Activated CD8-positive, alpha-beta T cell treated with anti-CD3 and anti-CD28 coated beads, Interleukin-2, amount 10 ng/mL, durations not matched to agents 7 days and 5 days (primary cell): ENCODE measurements around the gene CACNA2D4. TPM values are rescaled to one million over a fixed set of nuclear protein-coding genes. Genes with fewer than 3 reads are reported as not detected.

Source experiments
- ATAC-seq: fragments of 150-1000 bp; cut with Tn5 transposase; one replicate; pipeline ENCODE4 v1.10.0; 2021; ENCODE audit warnings: moderate library complexity
- CTCF ChIA-PET: fragments of 350-600 bp; sonication (Branson Sonifier 250); formaldehyde crosslinking; loops from one replicate; lab custom pipeline; 2021; ENCODE audit warnings: antibody characterized with exemption; lab: Charles Lee
- POLR2A ChIA-PET: fragments of 350-600 bp; sonication (Branson Sonifier 250); formaldehyde crosslinking; loops from one replicate; lab custom pipeline; 2021; ENCODE audit warnings: antibody characterized with exemption; lab: Charles Lee
- DNase-seq: peaks from one replicate; pipeline ENCODE4 v3.0.0-alpha.2; 2020
- H3K27ac Mint-ChIP-seq: one replicate; pipeline ENCODE4 v1.8.0; 2021; ENCODE audit warnings: mild to moderate bottlenecking, mixed read lengths
- H3K27me3 Mint-ChIP-seq: one replicate; pipeline ENCODE4 v1.8.0; 2021; ENCODE audit warnings: low read depth, mixed read lengths
- H3K36me3 Mint-ChIP-seq: one replicate; pipeline ENCODE4 v1.8.0; 2021; ENCODE audit warnings: low read depth, mixed read lengths
- H3K4me1 Mint-ChIP-seq: one replicate; pipeline ENCODE4 v1.8.0; 2021; ENCODE audit warnings: low read depth, mixed read lengths
- H3K4me3 Mint-ChIP-seq: one replicate; pipeline ENCODE4 v1.8.0; 2021; ENCODE audit warnings: mild to moderate bottlenecking, mixed read lengths
- H3K9me3 Mint-ChIP-seq: one replicate; pipeline ENCODE4 v1.8.0; 2022; ENCODE audit warnings: mixed read lengths; ENCODE audit not compliant: insufficient read depth
- total RNA-seq, 2 experiments: library from RNA; stranded (reverse); gene quantifications; one replicate each; pipeline ENCODE4 v1.2.3, GENCODE V29; 2021

CACNA2D4 gene
- total RNA-seq, 2 experiments from 2014 or later, result 6.8 to 7.0 TPM

DNA sequence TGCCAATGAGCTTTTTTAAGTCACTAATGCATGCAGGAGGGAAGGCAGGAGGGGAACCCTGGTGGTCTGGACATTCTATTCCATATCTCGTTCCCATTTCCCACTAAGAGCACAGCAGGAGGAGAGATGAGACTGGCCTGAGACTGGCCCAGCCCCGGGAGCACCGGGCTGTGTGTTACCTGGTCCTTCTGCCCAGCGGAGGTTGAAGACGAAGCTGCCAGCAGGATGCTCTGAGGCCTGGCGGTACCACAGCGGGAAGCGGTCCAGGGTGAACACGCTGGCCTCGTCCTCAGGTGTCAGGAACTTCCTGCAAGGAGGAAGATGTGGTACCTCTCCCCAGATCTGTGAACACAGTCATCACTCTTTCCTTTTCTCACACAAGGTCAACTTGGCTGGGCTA, 74.2 kb downstream of the CACNA2D4 start:
- no peak for DNase-seq
- Mint-ChIP-seq H3K27ac (no peak overlapping the region), H3K4me1 (peaks cover 5% of the 10 kb centered on the region), H3K36me3 (no peaks in the 10 kb centered on the region), H3K27me3 (peaks cover 6% of the 10 kb centered on the region), H3K9me3 (no peaks in the 10 kb centered on the region), H3K4me3 (no peak overlapping the region)
- ChIA-PET CTCF (interaction anchor here (0.9 kb wide), 1 partner anchor 95 kb away, joined by 3 read pairs; no protein-coding TSS in a partner anchor), POLR2A (no interaction called here)
- ATAC-seq, result no peak

DNA sequence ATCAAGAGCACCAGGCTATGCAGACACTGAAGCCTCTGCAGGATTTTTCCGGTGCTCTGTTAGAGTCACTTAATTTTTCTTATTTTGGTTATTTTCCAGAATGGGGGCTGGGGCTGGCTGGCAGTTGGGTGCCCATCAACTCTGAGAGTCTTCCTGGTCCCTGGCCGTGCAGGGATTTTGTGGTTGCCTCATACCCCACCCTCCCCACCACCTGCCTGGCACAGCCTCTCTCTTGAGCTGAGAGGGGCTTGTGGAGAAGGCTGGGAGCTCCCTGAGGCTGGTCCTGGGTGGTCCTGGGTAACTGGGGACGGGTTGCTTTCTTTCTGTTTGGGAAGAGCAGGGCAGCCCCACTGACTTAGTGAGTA, 74.8 kb downstream of the CACNA2D4 start:
- Mint-ChIP-seq H3K4me1 (peaks cover 5% of the 10 kb centered on the region), H3K4me3 (no peak overlapping the region), H3K27me3 (peaks cover 6% of the 10 kb centered on the region), H3K27ac (no peak overlapping the region), H3K9me3 (no peaks in the 10 kb centered on the region), H3K36me3 (no peaks in the 10 kb centered on the region)
- ATAC-seq (no peak), DNase-seq (no peak)
- POLR2A ChIA-PET, result no interaction called here
- CTCF ChIA-PET, result interaction anchor here (0.9 to 1.1 kb wide), 2 partner anchors 14 to 96 kb away, joined by 3 read pairs; no protein-coding TSS in a partner anchor

DNA sequence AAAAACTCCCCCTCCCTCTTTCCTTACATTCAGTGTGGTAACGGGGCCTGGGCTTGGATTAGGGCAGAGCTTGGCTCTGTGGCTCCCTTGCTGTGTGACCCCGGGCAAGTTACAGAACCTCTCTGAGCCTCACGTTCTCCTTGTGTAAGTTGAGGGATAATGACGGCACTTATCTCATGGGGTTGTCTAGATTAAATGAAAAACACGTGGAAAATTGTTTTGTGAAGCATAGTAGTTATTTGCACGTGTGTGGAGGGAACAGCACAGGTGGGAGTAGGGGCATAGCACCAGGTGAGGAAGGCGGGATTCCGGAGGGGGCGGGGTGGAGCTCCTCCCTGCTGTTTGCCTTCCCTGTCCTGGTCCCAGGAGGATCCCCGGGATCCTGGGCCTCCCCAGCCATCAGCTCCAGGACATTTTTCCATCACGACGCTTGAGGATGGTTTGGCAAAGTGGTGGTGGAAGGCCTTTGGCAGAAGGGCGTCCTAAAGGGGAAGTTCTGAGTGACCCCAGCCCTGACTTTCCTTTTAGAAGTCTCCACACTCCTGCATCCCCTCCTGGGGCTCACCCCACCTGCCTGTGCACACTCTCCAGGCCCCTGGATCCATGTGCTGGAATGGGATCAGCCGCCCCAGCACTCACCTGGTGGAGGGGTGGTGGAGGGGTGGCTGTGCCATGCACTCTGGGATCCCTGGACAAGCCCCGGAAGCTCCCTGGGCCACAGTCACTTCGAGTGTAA, 75.4 kb downstream of the CACNA2D4 start:
- no peaks in the 10 kb centered on the region for H3K9me3 Mint-ChIP-seq
- DNase-seq (no peak), ATAC-seq (no peak)
- H3K4me1 Mint-ChIP-seq, result peaks cover 5% of the 10 kb centered on the region
- CTCF ChIA-PET, result interaction anchor here (1.1 kb wide), 1 partner anchor 15 kb away, joined by 3 read pairs; no protein-coding TSS in a partner anchor
- no peak overlapping the region for H3K4me3 Mint-ChIP-seq
- no peaks in the 10 kb centered on the region for H3K36me3 Mint-ChIP-seq
- no peak overlapping the region for H3K27ac Mint-ChIP-seq
- POLR2A ChIA-PET, result no interaction called here
- H3K27me3 Mint-ChIP-seq, result peaks cover 5% of the 10 kb centered on the region

DNA sequence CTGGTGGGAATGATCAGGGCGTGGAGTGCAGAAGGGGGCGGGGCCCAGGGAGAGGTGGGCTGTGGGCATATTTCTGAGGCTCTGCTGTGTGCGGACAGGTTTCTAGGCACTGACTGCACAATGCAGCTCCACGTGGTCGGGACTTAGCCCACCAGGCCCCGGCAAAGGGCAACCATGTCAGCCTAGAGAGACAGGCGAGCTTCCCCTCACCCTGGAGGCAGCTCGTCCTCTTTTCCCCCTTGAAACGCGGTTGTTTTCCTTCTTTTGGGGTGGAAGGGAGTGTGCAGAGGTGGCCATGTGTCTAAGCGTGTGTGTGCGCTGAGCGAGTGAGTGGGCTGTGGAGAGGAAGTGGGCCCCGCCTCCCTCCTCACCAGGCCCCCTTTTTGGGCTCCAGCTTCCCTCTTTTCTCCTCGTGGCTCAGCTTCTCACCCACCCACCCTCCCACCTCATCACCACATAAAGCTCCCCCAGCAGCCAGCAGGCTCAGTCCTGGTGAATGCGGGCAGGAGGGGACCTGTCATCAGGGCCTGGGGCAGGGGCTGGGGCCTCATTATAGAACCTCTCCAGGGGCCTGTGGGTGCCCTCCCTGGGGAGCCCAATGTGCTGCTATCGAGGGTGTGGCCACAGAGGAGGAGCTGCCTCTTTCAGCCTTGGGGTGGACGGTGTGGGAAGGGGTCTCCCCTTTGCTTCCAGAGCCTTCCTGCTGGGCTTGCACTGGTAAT, 76.1 kb downstream of the CACNA2D4 start:
- no peaks in the 10 kb centered on the region for H3K9me3 Mint-ChIP-seq
- H3K27ac Mint-ChIP-seq, result no peak overlapping the region
- H3K36me3 Mint-ChIP-seq, result no peaks in the 10 kb centered on the region
- peaks cover 5% of the 10 kb centered on the region for H3K4me1 Mint-ChIP-seq
- DNase-seq (no peak), ATAC-seq (no peak)
- CTCF ChIA-PET, result interaction anchor here (1.1 kb wide), 1 partner anchor 15 kb away, joined by 3 read pairs; no protein-coding TSS in a partner anchor
- no peak overlapping the region for H3K4me3 Mint-ChIP-seq
- POLR2A ChIA-PET, result no interaction called here
- peaks cover 2% of the 10 kb centered on the region for H3K27me3 Mint-ChIP-seq

DNA sequence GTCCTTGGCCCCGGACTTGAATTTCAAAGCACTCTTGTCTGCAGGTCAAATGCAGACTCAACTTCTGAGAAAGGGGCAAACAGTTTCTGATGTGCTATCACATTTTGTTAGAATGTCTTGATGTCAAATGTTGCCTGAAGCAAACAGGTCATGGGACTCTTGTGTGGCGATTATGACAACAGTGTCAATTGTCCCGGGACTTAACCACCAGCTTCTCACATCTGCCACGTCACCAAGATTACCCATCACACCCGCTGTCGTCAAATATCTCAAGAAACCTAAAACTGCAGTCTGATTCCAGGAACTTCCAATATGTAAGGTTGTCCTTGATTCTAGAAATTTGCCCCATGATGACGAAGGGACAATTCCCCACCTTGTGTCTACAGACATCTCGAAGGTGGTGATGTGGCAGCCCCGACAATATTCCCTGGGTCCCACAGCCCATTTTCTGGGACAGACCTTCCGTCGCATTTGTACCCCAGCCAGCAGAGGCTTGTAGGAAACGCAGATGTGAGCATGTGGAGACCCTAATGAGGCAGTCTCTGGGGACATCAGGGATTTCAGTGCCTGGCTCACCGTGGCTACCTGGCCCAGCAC, 76.8 kb downstream of the CACNA2D4 start:
- H3K36me3 Mint-ChIP-seq, result no peaks in the 10 kb centered on the region
- no peak for ATAC-seq
- ChIA-PET POLR2A (no interaction called here), CTCF (no interaction called here)
- no peaks in the 10 kb centered on the region for H3K9me3 Mint-ChIP-seq
- H3K27me3 Mint-ChIP-seq, result peaks cover 2% of the 10 kb centered on the region
- DNase-seq, result no peak
- H3K4me1 Mint-ChIP-seq, result peaks cover 5% of the 10 kb centered on the region
- no peak overlapping the region for H3K27ac Mint-ChIP-seq
- no peak overlapping the region for H3K4me3 Mint-ChIP-seq

DNA sequence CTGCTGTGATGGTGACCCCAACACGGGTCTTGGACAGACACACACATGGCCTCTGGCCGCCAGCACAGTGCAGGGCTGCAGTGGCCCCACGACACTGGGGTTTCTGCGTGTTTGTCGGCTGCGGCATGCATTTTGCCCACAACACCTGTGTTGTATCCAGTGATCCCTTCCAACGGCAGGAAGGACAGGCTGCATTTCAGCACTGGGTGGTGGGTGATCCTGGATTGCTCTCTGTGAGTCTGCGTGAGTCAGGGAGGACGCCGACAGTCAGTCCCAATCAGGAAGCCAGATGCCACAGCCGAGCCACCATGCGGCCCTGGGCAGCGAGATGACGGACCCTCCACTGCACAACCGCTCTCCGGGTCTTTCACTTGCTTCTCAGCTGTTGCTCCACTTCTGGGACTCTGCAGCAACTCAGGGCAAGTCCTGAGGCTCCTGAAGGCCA, 77.4 kb downstream of the CACNA2D4 start:
- peaks cover 5% of the 10 kb centered on the region for H3K4me1 Mint-ChIP-seq
- ChIA-PET POLR2A (no interaction called here), CTCF (no interaction called here)
- DNase-seq (no peak), ATAC-seq (no peak)
- H3K36me3 Mint-ChIP-seq, result no peaks in the 10 kb centered on the region
- no peak overlapping the region for H3K27ac Mint-ChIP-seq
- no peak overlapping the region for H3K4me3 Mint-ChIP-seq
- H3K27me3 Mint-ChIP-seq, result peaks cover 2% of the 10 kb centered on the region
- H3K9me3 Mint-ChIP-seq, result no peaks in the 10 kb centered on the region

DNA sequence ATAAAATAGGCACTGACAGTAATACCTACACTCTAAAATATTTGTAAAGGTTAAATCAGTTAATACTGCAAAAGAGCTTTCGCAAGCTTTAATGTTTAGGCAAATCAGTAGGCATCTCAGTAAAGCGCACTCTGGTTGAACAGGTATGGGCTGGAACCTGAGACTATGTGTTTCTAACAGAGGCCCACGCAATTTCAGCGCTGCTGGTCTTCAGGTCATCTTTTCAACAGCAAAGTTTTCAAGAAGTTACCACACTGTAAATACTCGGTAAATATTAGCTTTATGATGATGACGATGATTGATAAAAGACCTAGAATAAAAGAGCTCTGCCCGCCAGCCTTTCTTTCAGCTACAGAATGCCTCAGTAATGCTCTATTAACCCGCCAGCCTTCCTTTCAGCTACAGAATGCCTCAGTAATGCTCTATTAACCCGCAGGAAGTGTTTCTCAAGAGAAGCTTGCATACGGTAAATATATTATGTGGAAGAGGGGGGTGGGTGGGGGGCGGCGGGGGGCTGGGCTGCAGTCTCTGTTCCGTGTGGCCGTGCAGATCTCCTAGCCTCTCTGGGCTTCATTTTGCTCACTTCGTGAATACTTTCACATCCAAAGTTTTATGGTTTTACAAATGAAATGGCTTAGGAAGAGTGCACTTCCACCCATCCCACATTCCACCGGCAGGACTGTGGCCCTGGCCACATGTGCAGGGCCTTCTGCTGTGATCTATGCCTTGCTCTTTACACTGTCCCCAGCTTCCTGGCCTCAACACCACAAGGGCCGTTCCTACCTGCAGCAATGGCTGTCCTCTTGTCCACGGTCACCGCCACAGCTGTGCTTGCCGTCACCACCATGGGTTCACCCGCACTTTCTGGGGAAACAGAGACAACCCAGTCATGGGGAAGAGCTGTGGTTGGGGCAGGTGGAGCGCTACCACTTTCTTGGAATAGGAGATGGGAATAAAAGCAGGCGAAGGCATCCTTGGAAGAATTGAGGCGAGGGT, 78.2 kb downstream of the CACNA2D4 start:
- POLR2A ChIA-PET, result no interaction called here

DNA sequence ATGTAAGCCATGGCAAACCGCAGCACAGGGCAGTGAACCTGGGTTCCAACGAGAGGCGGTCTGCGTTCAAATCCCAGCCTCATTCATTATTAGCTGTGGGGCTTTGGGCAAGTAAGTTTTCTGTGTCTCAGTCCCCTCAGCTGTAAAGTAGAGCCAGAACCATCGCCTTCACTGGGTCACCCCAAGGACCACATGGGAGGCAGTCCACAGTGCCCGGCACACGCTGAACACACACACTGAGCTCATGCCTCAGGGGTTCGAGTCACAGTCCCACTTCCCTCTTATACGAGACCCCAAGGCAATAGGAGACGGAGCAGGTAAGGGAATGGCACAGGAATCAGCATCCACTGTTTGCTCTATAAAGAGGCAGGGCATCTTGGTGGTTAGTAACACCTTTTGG, 79.0 kb downstream of the CACNA2D4 start:
- ATAC-seq (no peak), DNase-seq (no peak)
- no peak overlapping the region for H3K27ac Mint-ChIP-seq
- peaks cover 2% of the 10 kb centered on the region for H3K27me3 Mint-ChIP-seq
- no peaks in the 10 kb centered on the region for H3K36me3 Mint-ChIP-seq
- peaks cover 5% of the 10 kb centered on the region for H3K4me1 Mint-ChIP-seq
- POLR2A ChIA-PET, result no interaction called here
- CTCF ChIA-PET, result no interaction called here
- H3K4me3 Mint-ChIP-seq, result no peak overlapping the region
- H3K9me3 Mint-ChIP-seq, result no peaks in the 10 kb centered on the region

More for the DNA sequence above, 78.2 kb downstream of the CACNA2D4 start:
- no peak for DNase-seq
- no peak overlapping the region for H3K27ac Mint-ChIP-seq
- no peak overlapping the region for H3K4me3 Mint-ChIP-seq
- ATAC-seq, result no peak
- H3K4me1 Mint-ChIP-seq, result peaks cover 5% of the 10 kb centered on the region
- CTCF ChIA-PET, result no interaction called here
- H3K36me3 Mint-ChIP-seq, result no peaks in the 10 kb centered on the region
- peaks cover 2% of the 10 kb centered on the region for H3K27me3 Mint-ChIP-seq
- no peaks in the 10 kb centered on the region for H3K9me3 Mint-ChIP-seq

- Mint-ChIP-seq H3K27ac (no peak overlapping the region), H3K4me3 (no peak overlapping the region), H3K27me3 (peaks cover 2% of the 10 kb centered on the region), H3K36me3 (no peaks in the 10 kb centered on the region), H3K9me3 (no peaks in the 10 kb centered on the region), H3K4me1 (peaks cover 5% of the 10 kb centered on the region)
- CTCF ChIA-PET, result no interaction called here
- ATAC-seq (no peak), DNase-seq (no peak)
- POLR2A ChIA-PET, result no interaction called here
These were observed 79.5 kb downstream of the CACNA2D4 start for GRCh38 chr12:1838994-1839365.

DNA sequence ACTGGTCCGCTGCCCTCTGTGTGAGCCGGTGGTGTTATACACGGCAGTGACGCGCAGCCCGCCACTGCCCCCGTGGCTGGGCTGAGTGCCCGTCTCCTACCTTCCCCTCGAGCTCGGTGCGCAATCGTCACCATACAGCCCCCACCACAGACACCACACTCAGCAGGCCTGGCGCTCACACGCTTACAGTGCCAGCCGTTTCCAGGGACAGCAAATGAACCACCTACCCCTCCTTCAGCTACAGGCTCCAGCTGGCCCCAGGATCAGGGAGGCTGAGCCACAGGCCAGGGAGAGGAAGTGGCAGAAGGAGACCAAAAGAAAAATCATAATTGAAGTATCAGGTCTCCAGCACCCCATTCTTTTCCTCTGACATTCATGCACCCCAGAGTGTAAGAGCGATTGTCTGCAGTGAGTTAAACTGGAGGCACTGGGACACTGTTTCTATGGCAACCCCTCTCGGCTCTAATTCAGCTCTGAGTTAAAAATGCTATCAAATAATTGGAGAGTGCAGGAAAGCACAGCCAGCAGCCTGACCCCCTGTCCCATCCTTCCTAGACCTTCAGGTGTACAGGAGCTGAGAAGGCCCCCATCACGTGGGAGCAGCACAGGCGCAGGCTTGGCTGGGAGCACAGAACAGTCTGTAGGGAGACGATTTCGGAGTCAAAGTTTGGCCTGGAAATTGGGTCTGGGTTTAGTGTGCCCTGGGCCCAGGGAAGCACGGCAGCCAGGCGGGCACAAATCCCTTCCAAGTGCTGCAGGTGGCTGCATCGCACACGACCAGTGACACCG, 80.1 kb downstream of the CACNA2D4 start:
- H3K27me3 Mint-ChIP-seq, result peaks cover 2% of the 10 kb centered on the region
- ChIA-PET POLR2A (no interaction called here), CTCF (interaction anchor here (1.0 kb wide), 1 partner anchor 102 kb away, joined by 3 read pairs; no protein-coding TSS in a partner anchor)
- ATAC-seq (no peak), DNase-seq (no peak)
- peaks cover 5% of the 10 kb centered on the region for H3K4me1 Mint-ChIP-seq
- no peak overlapping the region for H3K27ac Mint-ChIP-seq
- no peak overlapping the region for H3K4me3 Mint-ChIP-seq
- no peaks in the 10 kb centered on the region for H3K9me3 Mint-ChIP-seq
- no peaks in the 10 kb centered on the region for H3K36me3 Mint-ChIP-seq
